HepG2 (cell line): ENCODE results near the gene HABP4. TPM values are rescaled to one million over a fixed set of nuclear protein-coding genes. Genes with fewer than 3 reads are reported as not detected.

Source experiments
- ATAC-seq: fragments of 200-7000 bp; cut with Tn5 transposase; 3 replicates; pipeline ENCODE4 v1.9.1; 2020; ENCODE audit warnings: mild to moderate bottlenecking, moderate library complexity
- BruUV-seq: library from RNA; stranded (reverse); fragments of 400-500 nt; replicated peaks from 2 replicates; lab custom pipeline; 2021; lab: Mats Ljungman, UMichigan
- CTCF ChIA-PET: fragments of 300-600 bp; formaldehyde crosslinking; extraction: SDS; loops from one replicate; lab custom pipeline; 2021; ENCODE audit warnings: low total read pairs, inconsistent platforms, low intra/inter-chr PET ratio; lab: Yijun Ruan, JAX
- POLR2A ChIA-PET: fragments of 350-600 bp; sonication (Branson Sonifier 250); formaldehyde crosslinking; loops from one replicate; lab custom pipeline; 2020; ENCODE audit warnings: antibody characterized with exemption, inconsistent platforms; lab: Yijun Ruan, JAX
- DNase-seq: peaks from one replicate; pipeline ENCODE4 v3.0.0-alpha.2; 2015; ENCODE audit warnings: low spot score
- FAIRE-seq: peaks from 3 replicates; lab custom pipeline; 2011; peaks lifted over from hg19 to GRCh38; lab: Jason Lieb, UNC
- H2AFZ ChIP-seq: one replicate; pipeline ENCODE4 v1.6.1; 2011; ENCODE audit warnings: low read length, inconsistent platforms
- H3K27ac ChIP-seq: fragments of 300-600 bp; 3 replicates; pipeline ENCODE4 v1.8.0; 2011; ENCODE audit warnings: mixed run types, mild to moderate bottlenecking, mixed read lengths, low read length, inconsistent platforms; ENCODE audit not compliant: insufficient read depth; ENCODE audit errors: extremely low read length
- H3K27me3 ChIP-seq, 2 experiments: fragments of 200-600 bp in 1 of 2; 2 replicates in 1 of 2; 3 replicates in 1 of 2; pipeline versions ENCODE4 v1.6.0 to v1.8.0; 2011; ENCODE audit warnings: low read length in 2 of 2, mild to moderate bottlenecking in 2 of 2, moderate library complexity in 2 of 2, inconsistent platforms in 1 of 2; ENCODE audit not compliant: insufficient read depth in 2 of 2, control insufficient read depth in 1 of 2
- H3K36me3 ChIP-seq, 2 experiments: fragments of 200-600 bp in 1 of 2; replicated peaks in 1 of 2; 2 replicates in 1 of 2; 3 replicates in 1 of 2; pipeline versions ENCODE4 v1.5.1 to v1.8.0; 2011; ENCODE audit warnings: low read length in 2 of 2, inconsistent platforms in 1 of 2; ENCODE audit not compliant: insufficient read depth in 2 of 2, control insufficient read depth in 1 of 2
- H3K4me1 ChIP-seq: 2 replicates; pipeline ENCODE4 v1.5.1; 2012; ENCODE audit warnings: low read length, inconsistent platforms; ENCODE audit not compliant: insufficient read depth
- H3K4me2 ChIP-seq: 2 replicates; pipeline ENCODE4 v1.6.0; 2011; ENCODE audit warnings: low read depth, low read length, inconsistent platforms
- H3K4me3 ChIP-seq, 3 experiments: fragments of 200-600 bp in 1 of 3; sonication (generic), shearing (Covaris generic) in 1 of 3; replicated peaks in 1 of 3; 2 replicates each; pipeline ENCODE4 v1.5.1; 2011 to 2016; ENCODE audit warnings: low read length in 3 of 3, inconsistent platforms in 2 of 3, low read depth in 2 of 3, mild to moderate bottlenecking in 2 of 3, control low read depth in 1 of 3, mixed read lengths in 1 of 3; ENCODE audit not compliant: insufficient read depth in 1 of 3
- H3K79me2 ChIP-seq: one replicate; pipeline ENCODE4 v1.6.1; 2011; ENCODE audit warnings: low read length, inconsistent platforms; ENCODE audit not compliant: insufficient read depth
- H3K9ac ChIP-seq: 2 replicates; pipeline ENCODE4 v1.6.0; 2011; ENCODE audit warnings: mild to moderate bottlenecking, low read depth, low read length, inconsistent platforms; ENCODE audit not compliant: insufficient read depth
- H3K9me3 ChIP-seq: 2 replicates; pipeline ENCODE4 v1.5.1; 2012; ENCODE audit warnings: mild to moderate bottlenecking, low read length
- H4K20me1 ChIP-seq: 2 replicates; pipeline ENCODE4 v1.6.0; 2011; ENCODE audit warnings: inconsistent platforms, mild to moderate bottlenecking, low read length, moderate library complexity; ENCODE audit not compliant: insufficient read depth
- AGO2 ChIP-seq: fragments of 200-400 bp; formaldehyde crosslinking; optimal IDR thresholded peaks from 2 replicates; pipeline ENCODE3; 2017; ENCODE audit warnings: mild to moderate bottlenecking, low read depth, low read length, moderate library complexity
- ZNF614 ChIP-seq: IDR thresholded peaks from 2 replicates; pipeline ENCODE4 v1.6.1; 2018; ENCODE audit warnings: missing biosample characterization, missing genetic modification reagents, inconsistent platforms, borderline replicate concordance
- WGBS: methylation state at CpG from one replicate; pipeline ENCODE4 v1.1.6; 2017; ENCODE audit warnings: low lambda C conversion rate; 5-methylcytosine and 5-hydroxymethylcytosine counted together
- in situ Hi-C: cut with HindIII; loops from 2 replicates; pipeline ENCODE4 v1.10.0; 2017; ENCODE audit warnings: low pct_unique_long_range_greater_than_20kb; ENCODE audit not compliant: extremely low pct_ligation_motif_present
- intact Hi-C: fragments of 100-400 bp; cut with micrococcal nuclease; formaldehyde crosslinking; loops from one replicate; pipeline ENCODE4 v1.10.0; 2022; ENCODE audit not compliant: unreplicated experiment
- polyA plus RNA-seq, 8 experiments: library from polyadenylated mRNA; depleted of rRNA in 3 of 8; stranded (reverse) in 7 of 8; unstranded in 1 of 8; fragments of >200 nt; fragmentation: Illumina TruSeq in 4 of 8; extraction: Trizol in 4 of 8; gene quantifications; 2 replicates each; pipeline versions ENCODE4 v1.2.1 to v1.2.3, GENCODE V29; 2011 to 2016; ENCODE audit warnings: low read depth in 4 of 8, missing spikeins in 1 of 8, mixed read lengths in 1 of 8; ENCODE audit not compliant: insufficient read depth in 1 of 8
- total RNA-seq, 5 experiments: library from RNA; depleted of rRNA; stranded (reverse); fragments of >200 nt; fragmentation: Illumina TruSeq; extraction: Trizol; gene quantifications; 2 replicates each; pipeline ENCODE4 v1.2.3, GENCODE V29; 2016; ENCODE audit warnings: low read depth in 1 of 5
- TF ChIP-seq, protein P1 (sequence below): sonication (generic); formaldehyde crosslinking; IDR thresholded peaks from 2 replicates; pipeline ENCODE4 v1.8.0; 2022; ENCODE audit warnings: missing genetic modification reagents, mild to moderate bottlenecking, borderline replicate concordance
- TF ChIP-seq, protein P2 (sequence below): sonication (generic); formaldehyde crosslinking; IDR thresholded peaks from 2 replicates; pipeline ENCODE4 v1.5.1; 2020; ENCODE audit warnings: mild to moderate bottlenecking, missing genetic modification reagents, moderate library complexity
- TF ChIP-seq, protein P3 (sequence below): sonication (generic); formaldehyde crosslinking; IDR thresholded peaks from 2 replicates; pipeline ENCODE4 v1.4.0; 2020; ENCODE audit warnings: missing genetic modification reagents

The HABP4 gene
- total and polyA plus RNA-seq, 2 of the 13 experiments (the other 11 are each of a cell fraction or from before 2014, with no cell fraction given) = 14.3 to 26.6 TPM

DNA sequence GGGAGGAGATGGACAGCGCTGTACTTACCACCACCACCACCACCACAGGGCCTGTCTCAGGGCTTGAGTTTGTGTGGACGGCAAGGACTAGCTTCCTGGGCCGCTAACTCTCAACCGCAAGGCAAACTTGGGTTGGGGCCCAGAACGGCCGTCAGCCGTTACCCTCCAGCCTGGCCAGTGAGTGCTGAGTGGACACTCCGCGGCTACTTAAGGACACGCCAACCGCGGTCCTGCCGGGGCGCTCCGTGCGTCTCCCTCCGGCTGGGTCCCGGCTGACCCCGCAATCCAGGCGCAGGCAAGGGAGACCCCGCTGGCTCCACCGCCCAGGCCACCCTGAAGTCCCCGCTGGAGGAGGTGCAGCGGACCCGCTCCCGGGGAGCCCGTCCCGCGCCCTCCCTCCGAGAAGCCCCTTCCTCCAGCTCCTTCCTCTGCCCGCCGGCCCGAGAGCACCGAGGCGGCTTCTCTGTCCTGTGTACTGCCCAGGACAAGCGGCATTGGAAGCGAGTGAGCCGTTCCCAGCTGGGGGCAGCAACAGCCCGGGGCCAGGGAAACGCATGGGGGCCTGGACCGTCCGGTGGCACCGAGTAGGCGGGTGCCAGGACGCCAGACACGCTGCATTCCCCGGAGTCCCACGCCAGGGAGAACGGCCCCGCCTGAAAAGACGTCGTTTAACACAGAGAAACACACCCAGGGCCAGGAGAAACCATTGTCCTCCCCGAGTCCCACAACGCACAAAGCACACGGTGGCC is 46.6 kb downstream of the HABP4 start:
- in situ Hi-C loops (no loop called here), intact Hi-C loops (no loop called here)
- no peak for FAIRE-seq

More for the DNA sequence above, 46.6 kb downstream of the HABP4 start:
- ChIA-PET CTCF (no interaction called here), POLR2A (no interaction called here)
- Histone ChIP-seq H3K79me2 (no peaks in the 10 kb centered on the region), H3K36me3 (peaks cover 7 to 15% of the 10 kb centered on the region in 2 experiments), H3K27me3 (no peaks in the 10 kb centered on the region), H3K4me1 (peaks cover 30% of the 10 kb centered on the region), H3K27ac (no peak overlapping the region), H4K20me1 (no peaks in the 10 kb centered on the region), H3K4me3 (no peak overlapping the region), H3K9me3 (no peaks in the 10 kb centered on the region), H3K9ac (no peak overlapping the region), H3K4me2 (no peak overlapping the region), H2AFZ (no peak overlapping the region)
- TF ChIP-seq, protein P1, sequence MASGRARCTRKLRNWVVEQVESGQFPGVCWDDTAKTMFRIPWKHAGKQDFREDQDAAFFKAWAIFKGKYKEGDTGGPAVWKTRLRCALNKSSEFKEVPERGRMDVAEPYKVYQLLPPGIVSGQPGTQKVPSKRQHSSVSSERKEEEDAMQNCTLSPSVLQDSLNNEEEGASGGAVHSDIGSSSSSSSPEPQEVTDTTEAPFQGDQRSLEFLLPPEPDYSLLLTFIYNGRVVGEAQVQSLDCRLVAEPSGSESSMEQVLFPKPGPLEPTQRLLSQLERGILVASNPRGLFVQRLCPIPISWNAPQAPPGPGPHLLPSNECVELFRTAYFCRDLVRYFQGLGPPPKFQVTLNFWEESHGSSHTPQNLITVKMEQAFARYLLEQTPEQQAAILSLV (CRISPR knock-in tag) = no peak
- TF ChIP-seq, protein P2, sequence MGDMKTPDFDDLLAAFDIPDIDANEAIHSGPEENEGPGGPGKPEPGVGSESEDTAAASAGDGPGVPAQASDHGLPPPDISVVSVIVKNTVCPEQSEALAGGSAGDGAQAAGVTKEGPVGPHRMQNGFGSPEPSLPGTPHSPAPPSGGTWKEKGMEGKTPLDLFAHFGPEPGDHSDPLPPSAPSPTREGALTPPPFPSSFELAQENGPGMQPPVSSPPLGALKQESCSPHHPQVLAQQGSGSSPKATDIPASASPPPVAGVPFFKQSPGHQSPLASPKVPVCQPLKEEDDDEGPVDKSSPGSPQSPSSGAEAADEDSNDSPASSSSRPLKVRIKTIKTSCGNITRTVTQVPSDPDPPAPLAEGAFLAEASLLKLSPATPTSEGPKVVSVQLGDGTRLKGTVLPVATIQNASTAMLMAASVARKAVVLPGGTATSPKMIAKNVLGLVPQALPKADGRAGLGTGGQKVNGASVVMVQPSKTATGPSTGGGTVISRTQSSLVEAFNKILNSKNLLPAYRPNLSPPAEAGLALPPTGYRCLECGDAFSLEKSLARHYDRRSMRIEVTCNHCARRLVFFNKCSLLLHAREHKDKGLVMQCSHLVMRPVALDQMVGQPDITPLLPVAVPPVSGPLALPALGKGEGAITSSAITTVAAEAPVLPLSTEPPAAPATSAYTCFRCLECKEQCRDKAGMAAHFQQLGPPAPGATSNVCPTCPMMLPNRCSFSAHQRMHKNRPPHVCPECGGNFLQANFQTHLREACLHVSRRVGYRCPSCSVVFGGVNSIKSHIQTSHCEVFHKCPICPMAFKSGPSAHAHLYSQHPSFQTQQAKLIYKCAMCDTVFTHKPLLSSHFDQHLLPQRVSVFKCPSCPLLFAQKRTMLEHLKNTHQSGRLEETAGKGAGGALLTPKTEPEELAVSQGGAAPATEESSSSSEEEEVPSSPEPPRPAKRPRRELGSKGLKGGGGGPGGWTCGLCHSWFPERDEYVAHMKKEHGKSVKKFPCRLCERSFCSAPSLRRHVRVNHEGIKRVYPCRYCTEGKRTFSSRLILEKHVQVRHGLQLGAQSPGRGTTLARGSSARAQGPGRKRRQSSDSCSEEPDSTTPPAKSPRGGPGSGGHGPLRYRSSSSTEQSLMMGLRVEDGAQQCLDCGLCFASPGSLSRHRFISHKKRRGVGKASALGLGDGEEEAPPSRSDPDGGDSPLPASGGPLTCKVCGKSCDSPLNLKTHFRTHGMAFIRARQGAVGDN (CRISPR knock-in tag) = 0 out of 2 replicates have a peak, but pooled peaks have one; percentile 30
- TF ChIP-seq, protein P3, sequence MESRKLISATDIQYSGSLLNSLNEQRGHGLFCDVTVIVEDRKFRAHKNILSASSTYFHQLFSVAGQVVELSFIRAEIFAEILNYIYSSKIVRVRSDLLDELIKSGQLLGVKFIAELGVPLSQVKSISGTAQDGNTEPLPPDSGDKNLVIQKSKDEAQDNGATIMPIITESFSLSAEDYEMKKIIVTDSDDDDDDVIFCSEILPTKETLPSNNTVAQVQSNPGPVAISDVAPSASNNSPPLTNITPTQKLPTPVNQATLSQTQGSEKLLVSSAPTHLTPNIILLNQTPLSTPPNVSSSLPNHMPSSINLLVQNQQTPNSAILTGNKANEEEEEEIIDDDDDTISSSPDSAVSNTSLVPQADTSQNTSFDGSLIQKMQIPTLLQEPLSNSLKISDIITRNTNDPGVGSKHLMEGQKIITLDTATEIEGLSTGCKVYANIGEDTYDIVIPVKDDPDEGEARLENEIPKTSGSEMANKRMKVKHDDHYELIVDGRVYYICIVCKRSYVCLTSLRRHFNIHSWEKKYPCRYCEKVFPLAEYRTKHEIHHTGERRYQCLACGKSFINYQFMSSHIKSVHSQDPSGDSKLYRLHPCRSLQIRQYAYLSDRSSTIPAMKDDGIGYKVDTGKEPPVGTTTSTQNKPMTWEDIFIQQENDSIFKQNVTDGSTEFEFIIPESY (CRISPR knock-in tag) = 0 out of 2 replicates have a peak, but pooled peaks have one; percentile 5
- peak; percentile 72 for TF ChIP-seq AGO2
- no peak for TF ChIP-seq ZNF614 (CRISPR knock-in tag)
- WGBS = 95% methylated on average over 38 of the region's 55 CpGs
- ATAC-seq (no peak; the same call in 2 of the 3 replicates), DNase-seq (no peak)
- BruUV-seq = no TSS peak
